ENCODE measurements around the gene FOXJ2.
"Not testable (repeated sequence)": the region's sequence is repeated elsewhere in the genome, so short reads cannot be mapped to it uniquely, and the experiment has no call there.

FOXJ2 gene

GRCh38 chr12:8032242-8033152, at the start of gene FOXJ2:
TSS of gene FOXJ2 (plus strand) at chr12:8032716. CDS start at chr12:8039833, 7,117 bp downstream.
- DNase-seq = peak; percentile 81

DNA sequence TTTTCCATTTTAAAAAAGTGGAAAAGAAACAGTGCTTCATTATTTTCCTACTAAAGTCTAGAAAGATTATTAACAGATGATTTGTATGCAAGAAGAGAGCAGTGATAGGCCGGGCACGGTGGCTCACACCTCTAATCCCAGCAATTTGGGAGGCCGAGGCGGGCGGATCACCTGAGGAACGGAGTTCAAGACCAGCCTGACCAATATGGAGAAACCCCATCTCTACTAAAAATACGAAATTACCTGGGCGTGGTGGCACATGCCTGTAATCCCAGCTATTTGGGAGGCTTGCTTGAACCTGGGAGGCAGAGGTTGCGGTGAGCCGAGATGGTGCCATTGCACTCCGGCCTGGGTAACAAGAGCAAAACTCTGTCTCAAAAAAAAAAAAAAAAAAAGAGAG, 49.5 kb upstream of the FOXJ2 start:
- not testable (repeated sequence) for DNase-seq

DNA sequence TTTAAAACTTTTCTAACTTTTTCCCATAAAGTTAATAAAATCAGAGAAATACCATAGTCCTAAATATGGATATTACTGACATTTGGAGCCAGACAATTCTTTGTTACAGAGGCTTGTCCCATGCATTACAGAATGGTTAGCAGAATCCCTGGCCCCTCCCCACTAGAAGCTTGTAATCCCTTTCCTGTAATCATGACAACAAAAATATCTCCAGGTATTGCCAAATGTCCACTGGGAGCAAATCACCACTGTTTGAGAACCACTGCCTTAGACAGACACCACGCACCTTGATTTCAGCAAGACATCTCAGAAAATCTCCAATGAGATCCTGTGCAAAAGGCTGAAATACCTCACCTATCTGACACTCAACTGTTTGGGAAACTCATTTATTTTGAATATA, 49.1 kb upstream of the FOXJ2 start:
- DNase-seq = not testable (repeated sequence)

DNA sequence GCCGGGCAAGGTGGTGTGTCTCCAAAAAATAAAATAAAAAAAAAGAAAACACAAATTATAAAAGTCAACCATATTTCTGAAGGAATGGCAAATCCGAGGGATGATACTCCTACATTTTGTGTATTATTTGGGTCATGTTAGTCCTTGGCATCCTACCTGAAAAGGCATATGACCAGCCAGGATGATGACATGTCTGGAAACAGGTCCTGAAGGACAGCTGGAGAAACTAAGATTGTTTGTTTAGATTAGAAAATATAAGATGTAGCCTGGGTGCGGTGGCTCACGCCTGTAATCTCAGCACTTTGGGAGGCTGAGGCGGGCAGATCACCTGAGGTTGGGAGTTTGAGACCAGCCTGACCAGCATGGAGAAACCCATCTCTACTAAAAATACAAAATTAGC, 47.6 kb upstream of the FOXJ2 start:
- no peak for DNase-seq

DNA sequence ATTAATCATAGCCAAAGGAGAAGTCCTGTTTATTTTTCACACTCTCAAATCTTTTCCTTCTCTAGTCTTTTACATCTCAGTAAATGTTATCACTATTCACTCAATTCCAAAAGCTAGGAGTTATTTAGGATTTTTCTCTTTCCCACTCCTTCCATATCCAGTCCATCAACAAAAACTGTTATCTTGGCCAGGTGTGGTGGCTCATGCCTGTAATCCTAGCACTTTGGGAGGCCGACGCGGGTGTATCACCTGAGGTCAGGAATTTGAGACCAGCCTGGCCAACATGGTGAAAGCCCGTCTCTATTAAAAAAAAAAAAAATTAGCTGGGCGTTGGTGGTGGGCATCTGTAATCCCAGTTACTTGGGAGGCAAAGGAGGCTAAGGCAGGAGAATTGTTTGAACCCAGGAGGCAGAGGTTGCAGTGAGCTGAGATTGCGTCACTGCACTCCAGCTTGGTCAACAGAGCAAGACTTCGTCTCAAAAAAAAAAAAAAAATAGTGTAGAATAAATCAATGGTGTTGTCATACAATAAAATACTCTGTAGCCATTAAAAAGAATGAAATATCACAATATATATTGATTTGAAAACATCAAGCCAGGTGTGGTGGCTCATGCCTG, 46.6 kb upstream of the FOXJ2 start:
- DNase-seq = no peak

GRCh38 chr12:7989827-7990491, 42.6 kb upstream of the FOXJ2 start:
- peak; percentile 83 for DNase-seq

DNA sequence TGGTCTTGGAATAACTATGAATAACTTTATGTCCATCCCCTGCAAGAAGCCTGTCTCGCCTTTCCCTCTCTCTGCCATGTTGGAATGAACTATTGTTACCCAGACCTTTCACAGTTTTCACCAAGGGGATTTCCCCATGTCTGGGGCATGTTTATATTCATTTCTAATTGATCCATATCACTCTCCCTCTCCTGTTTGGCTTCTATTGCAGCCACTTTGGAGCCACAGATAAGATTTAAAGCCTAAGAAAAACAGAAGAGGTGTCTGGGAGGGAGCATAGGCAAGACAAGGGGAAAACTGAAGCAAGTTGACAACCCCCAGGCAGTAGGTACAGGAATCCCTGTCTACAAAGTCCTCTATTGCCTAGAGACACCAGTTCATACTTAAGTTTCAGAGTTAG, 41.0 kb upstream of the FOXJ2 start:
- DNase-seq = no peak

DNA sequence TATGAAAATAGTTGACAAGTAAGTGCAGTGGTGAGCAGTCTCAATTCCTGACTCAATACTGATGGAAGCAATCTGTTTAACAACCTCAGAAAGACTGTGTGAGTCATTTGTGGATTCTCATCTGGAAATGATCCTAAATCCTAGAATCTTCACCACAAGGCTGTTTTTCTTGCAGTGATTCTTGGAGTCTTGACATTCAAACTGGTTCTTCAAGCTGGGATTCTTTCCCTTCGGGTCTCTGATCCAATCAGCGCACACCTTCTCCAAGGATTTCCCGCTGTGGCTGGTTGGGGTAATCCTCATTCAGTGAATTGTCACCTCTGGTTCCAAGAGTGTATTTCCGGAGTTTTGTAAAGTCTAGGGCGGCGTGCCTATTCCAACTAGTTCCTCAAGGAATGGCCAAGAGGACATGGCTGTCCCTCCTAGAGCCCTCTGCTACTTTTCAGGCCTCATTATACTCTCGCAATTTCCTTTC, 37.7 kb upstream of the FOXJ2 start:
- no peak for DNase-seq

- DNase-seq = peak; percentile 89
Measured at GRCh38 chr12:7995266-7995963, 37.1 kb upstream of the FOXJ2 start.

GRCh38 chr12:8000827-8001226, 31.7 kb upstream of the FOXJ2 start:
- DNase-seq = not testable (repeated sequence)

GRCh38 chr12:8001496-8001895, 31.0 kb upstream of the FOXJ2 start:
- peak; percentile 32 for DNase-seq

GRCh38 chr12:8004897-8005296, 27.6 kb upstream of the FOXJ2 start:
- not testable (repeated sequence) for DNase-seq

DNA sequence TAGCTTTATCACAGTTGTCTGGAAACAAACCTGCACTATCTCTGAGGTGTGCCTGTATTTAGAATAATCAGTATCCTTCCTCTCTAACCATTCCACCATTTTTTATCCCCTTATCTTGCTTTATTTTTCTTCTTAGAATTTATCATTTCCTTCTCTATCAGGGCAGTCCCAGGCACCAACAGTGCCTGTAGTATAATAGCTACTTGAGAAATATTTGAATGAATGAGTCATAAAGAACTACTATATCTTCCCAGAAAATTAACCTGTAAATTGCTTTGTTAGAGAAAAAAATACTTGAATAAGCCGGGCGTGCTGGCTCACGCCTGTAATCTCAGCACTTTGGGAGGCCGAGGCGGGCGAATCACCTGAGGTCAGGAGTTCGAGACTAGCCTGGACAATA, 21.2 kb upstream of the FOXJ2 start:
- DNase-seq = no peak

DNA sequence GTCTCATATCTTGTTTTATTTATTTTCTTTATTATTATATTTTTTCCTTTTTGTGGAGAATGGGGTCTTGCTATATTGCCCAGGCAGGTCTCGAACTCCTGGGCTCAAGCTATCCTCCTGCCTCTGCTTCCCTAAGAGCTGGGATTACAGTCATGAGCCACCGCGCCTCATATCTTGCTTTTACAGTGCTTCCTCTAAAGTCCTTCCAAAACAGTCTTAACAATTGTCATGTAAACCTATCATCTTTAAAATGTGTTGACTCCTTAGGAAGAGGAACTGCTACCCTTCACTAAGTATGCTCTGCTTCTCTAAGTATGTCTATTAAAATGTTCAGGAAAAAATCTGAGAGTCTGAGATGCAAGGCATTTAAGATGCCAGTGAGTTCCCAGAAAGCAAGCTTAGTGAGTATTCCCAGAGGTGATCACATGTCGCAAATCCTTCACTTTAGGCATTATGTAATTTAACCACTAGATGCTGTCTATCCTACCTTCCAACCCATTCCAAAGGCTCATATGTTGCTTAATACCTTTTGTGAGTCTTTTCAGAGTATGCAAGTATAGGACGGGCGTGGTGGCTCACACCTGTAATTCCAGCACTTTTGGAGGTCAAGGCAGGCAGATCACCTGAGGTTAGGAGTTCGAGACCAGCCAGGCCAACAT, 19.7 kb upstream of the FOXJ2 start:
- no peak for DNase-seq

GRCh38 chr12:8014836-8015235, 17.7 kb upstream of the FOXJ2 start:
- no peak for DNase-seq

GRCh38 chr12:8018213-8018612, 14.3 kb upstream of the FOXJ2 start:
- DNase-seq = not testable (repeated sequence)

DNA sequence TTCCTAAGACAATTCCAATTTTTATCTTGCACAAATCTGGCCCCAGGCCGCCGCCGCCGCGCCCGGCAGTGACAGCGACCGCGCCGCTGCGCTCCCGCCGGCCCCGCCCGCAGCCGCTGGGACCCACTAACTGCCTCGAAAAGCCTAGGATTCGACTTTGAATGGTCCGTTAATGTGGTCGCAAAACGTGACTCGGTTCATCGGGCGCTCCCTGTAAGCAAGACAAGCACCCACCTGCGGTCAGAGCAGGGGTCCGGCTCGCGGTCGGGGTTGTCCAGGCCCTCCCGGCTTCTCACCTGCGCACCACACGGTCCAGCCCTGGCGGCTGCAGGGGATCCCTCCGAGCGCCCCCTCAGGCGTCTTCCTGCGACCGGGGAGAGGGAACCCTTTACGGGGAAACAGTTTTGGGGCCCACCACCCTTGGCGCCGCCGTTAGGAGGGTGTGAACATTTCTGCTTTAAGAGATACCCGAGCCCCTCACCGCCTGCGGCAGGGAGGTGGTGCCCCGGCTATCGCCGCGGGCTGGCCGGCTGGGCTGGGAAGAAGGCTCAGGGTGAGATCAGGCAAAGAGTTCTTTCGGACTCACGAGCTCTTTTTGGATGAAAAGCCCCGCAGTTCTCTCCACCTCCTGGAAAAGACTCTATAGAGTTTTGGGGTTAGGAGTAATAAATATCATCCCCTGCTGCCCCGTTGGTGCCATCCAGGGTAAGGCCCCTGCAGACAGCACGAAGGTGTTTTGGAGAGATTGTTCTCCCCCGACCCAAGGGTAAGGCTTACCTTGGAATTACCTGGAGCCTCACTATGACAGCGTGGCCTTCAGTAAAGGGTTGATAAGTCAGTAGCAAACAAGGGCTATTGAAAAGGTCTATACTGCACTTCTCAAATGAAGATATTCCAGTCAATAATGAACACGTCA, 13.6 kb upstream of the FOXJ2 start:
- peak; percentile 59 for DNase-seq

GRCh38 chr12:8026291-8026900, 6.1 kb upstream of the FOXJ2 start:
- DNase-seq = peak; percentile 95

- no peak for DNase-seq
Measured at GRCh38 chr12:8027856-8028255, 4.7 kb upstream of the FOXJ2 start.

- DNase-seq = no peak
Measured at GRCh38 chr12:8028267-8028666, 4.2 kb upstream of the FOXJ2 start.

- DNase-seq = no peak
Measured at GRCh38 chr12:8030189-8030588, 2.3 kb upstream of the FOXJ2 start.
